ENCODE measurements around the gene VILL.

DNA sequence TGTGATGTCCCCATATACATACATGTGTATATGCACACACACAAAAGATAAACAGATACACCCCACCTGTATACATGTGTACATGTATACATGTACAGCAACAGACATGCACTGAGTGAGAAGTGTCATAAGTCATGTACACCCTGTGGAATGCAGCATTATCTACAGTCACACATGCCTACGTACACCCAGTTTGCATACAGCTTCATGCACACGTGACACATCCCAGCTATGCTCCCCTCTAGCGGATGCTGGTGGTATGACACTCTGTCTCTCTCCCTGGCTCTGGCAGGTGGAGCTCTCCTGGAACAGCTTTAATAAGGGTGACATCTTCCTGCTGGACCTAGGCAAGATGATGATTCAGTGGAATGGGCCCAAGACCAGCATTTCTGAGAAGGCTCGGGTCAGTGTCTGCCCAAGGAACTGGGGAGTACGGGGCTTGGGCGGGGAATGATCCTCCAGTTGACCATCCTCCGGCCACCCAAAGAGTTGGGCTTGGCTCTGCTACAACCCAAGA, 6.3 kb downstream of the VILL start:
- no peak for TF ChIP-seq TAF1 (IDR thresholded peaks at IDR 0.05; ENCODE audit: low read depth, low read length)
- TF ChIP-seq POLR2A (IDR thresholded peaks at IDR 0.05; ENCODE audit: low read depth, low read length): no peak
- TF ChIP-seq POLR2AphosphoS5 (IDR thresholded peaks at IDR 0.05; ENCODE audit: low read depth, low read length): no peak
- no peak for TF ChIP-seq SPI1 (IDR thresholded peaks at IDR 0.05; ENCODE audit: low read depth, low read length)
- no peak for TF ChIP-seq PAX5 (IDR thresholded peaks at IDR 0.05; ENCODE audit: insufficient read depth, low read length, severe bottlenecking)
- peak; percentile 98 for TF ChIP-seq POU2F2 (IDR thresholded peaks at IDR 0.05; ENCODE audit: low read depth, low read length)

Data from GM12891 (cell line).